Urinary bladder (tissue), 4 donors: ENCODE measurements around the gene BCL2L1. TPM values are rescaled to one million over a fixed set of nuclear protein-coding genes. Genes with fewer than 3 reads are reported as not detected.
"Not testable (repeated sequence)": the region's sequence is repeated elsewhere in the genome, so short reads cannot be mapped to it uniquely, and the experiment has no call there.

ENCODE experiments used
- DNase-seq: peaks from one replicate; pipeline ENCODE4 v3.0.0-alpha.2; 2015; ENCODE audit errors: extremely low spot score
- H3K27ac ChIP-seq: one replicate; pipeline ENCODE4 v1.5.1; 2013; ENCODE audit warnings: low read depth, mild to moderate bottlenecking, moderate library complexity
- H3K36me3 ChIP-seq: one replicate; pipeline ENCODE4 v1.6.1; 2013; ENCODE audit warnings: mild to moderate bottlenecking, moderate library complexity; ENCODE audit not compliant: insufficient read depth
- H3K4me1 ChIP-seq: one replicate; pipeline ENCODE4 v1.6.1; 2013; ENCODE audit warnings: mild to moderate bottlenecking, moderate library complexity; ENCODE audit not compliant: insufficient read depth
- H3K4me3 ChIP-seq: one replicate; pipeline ENCODE4 v1.5.1; 2013; ENCODE audit warnings: low read depth, low read length
- WGBS: extraction: QIAGEN DNeasy Blood & Tissue Kit; methylation state at CpG from one replicate; pipeline ENCODE4 v1.1.7; 2013; 5-methylcytosine and 5-hydroxymethylcytosine counted together
- polyA plus RNA-seq: library from polyadenylated mRNA; stranded (reverse); fragments of 200-250 nt; gene quantifications from one replicate; pipeline ENCODE4 v1.2.3, GENCODE V29; 2013
- total RNA-seq: library from RNA; depleted of rRNA; stranded (reverse); fragments of >200 nt; gene quantifications from one replicate; pipeline ENCODE4 v1.2.3, GENCODE V29; 2014
- donor health status: healthy with polysubstance abuse.
- donor health status: healthy.

The BCL2L1 gene
- total and polyA plus RNA-seq, 2 donors, result 24.2 to 61.3 TPM

DNA sequence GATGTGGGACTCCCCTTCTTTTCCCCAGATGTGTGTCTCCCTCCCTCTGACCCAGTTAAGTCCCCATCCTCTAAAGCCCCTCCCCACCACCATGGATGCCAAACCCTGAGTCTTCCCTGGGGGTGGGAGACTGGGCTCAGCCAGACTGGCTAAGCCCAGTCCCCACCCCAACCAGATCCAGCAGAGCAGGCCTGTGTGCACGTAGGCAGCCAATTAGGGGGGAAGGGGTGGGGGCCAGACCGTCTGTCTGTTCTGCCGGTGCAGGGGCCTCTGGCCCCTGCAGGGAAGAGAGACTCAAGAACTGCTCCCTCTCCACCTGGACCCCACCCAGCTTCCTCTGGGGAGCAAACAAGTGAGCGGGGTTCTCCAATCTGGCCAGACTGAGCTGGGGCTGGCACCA lies 84.4 kb downstream of the BCL2L1 start:
- DNase-seq, result no peak
- Histone ChIP-seq H3K36me3 (no peaks in the 10 kb centered on the region), H3K4me3 (no peak overlapping the region), H3K27ac (no peak overlapping the region), H3K4me1 (no peaks in the 10 kb centered on the region)
- 66% methylated on average over 4 of the region's 4 CpGs for WGBS

- no peak within 1 kb of the TSS for H3K27ac ChIP-seq
- WGBS, result 32% methylated on average over 34 of the region's 34 CpGs
- H3K4me3 ChIP-seq, result peak within 1 kb of the TSS; percentile 12
These were observed 85.0 kb downstream of the BCL2L1 start, which contains the start of gene COX4I2 for GRCh38 chr20:31637660-31638059. Gene COX4I2, plus strand, starts transcription at chr20:31637912. Its CDS starts 1,106 bp downstream, at chr20:31639018.

GRCh38 chr20:31633339-31633914 lies 89.2 kb downstream of the BCL2L1 start:
- Histone ChIP-seq H3K27ac (no peak overlapping the region), H3K4me3 (no peak overlapping the region), H3K4me1 (no peaks in the 10 kb centered on the region), H3K36me3 (no peaks in the 10 kb centered on the region)
- DNase-seq, result no peak
- WGBS, result 57% methylated on average over 14 of the region's 14 CpGs

More at GRCh38 chr20:31637660-31638059, 85.0 kb downstream of the BCL2L1 start, which contains the start of gene COX4I2:
- H3K4me1 ChIP-seq, result no peaks in the 10 kb centered on the region
- H3K36me3 ChIP-seq, result no peaks in the 10 kb centered on the region
- no peak for DNase-seq

DNA sequence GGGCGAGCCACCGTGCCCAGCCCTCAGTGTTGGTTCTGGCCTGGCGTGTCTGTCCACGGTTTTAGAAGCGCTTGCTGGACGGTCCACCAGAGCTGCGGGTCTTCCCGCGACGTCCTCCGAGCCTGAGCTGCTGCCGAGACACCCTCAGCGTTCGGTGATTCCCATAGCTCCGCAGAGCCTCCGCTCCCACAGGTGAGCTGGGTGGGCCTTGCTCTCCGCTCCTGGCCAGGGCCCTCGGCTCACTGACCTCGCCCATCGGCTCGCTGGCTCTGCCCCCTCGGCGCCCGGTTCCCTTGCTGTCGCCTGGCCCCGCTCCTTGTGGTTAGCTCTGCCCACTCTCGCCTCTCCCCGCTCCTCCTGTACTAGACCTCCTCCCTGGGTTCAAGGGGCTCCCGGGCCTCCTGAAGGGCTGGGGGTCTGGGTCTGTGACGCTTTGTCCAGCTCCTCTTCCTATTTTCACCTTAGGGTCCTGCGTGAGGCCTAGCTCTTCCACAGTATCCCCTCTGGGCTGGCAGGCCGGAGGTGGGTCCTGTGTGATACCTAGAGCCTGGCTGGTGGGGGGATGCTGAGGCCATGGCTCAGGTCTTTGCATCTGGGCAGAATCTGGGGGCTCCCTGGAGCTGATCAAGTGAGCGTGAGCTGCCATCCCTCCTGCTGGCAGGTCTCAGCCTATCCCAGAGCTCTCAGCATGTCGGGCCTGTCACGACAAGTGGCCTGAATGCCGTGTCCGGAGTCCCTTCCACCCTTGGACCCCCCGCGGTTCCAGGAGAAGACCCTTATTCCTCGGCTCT lies 89.9 kb downstream of the BCL2L1 start:
- H3K4me3 ChIP-seq, result no peak overlapping the region
- 85% methylated on average over 40 of the region's 40 CpGs for WGBS
- DNase-seq, result no peak
- no peaks in the 10 kb centered on the region for H3K36me3 ChIP-seq
- H3K4me1 ChIP-seq, result no peaks in the 10 kb centered on the region
- no peak overlapping the region for H3K27ac ChIP-seq

GRCh38 chr20:31630187-31630790 lies 92.4 kb downstream of the BCL2L1 start:
- WGBS, result 51% methylated on average over 2 of the region's 2 CpGs
- Histone ChIP-seq H3K4me1 (no peaks in the 10 kb centered on the region), H3K4me3 (no peak overlapping the region), H3K36me3 (no peaks in the 10 kb centered on the region), H3K27ac (no peak overlapping the region)
- DNase-seq, result no peak

- not testable (repeated sequence) for DNase-seq, H3K4me1 ChIP-seq, H3K36me3 ChIP-seq, H3K27ac ChIP-seq, H3K4me3 ChIP-seq
- WGBS, result 72% methylated on average over 2 of the region's 2 CpGs
These were observed 94.6 kb downstream of the BCL2L1 start for GRCh38 chr20:31628057-31628456.

DNA sequence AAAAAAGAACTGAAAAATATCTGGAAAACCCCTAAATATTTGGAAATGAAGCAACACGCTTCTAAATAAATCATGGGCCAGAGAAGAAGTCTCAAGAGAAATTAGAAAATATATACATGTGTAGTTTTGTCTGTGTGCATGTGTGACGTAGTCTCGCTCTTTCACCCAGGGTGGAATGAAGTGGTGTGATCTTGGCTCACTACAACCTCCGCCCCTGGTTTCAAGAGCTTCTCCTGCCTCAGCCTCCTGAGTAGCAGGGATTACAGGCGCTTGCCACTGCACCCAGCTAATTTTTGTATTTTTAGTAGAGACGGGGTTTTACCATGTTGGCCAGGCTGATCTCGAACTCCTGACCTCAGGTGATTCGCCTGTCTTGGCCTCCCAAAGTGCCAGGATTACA lies 96.1 kb downstream of the BCL2L1 start:
- H3K4me3 ChIP-seq, H3K36me3 ChIP-seq, H3K27ac ChIP-seq, H3K4me1 ChIP-seq, DNase-seq: not testable (repeated sequence)
- WGBS, result 88% methylated on average over 8 of the region's 8 CpGs

- 98% methylated on average over 6 of the region's 6 CpGs for WGBS
- H3K36me3 ChIP-seq, H3K4me1 ChIP-seq, DNase-seq, H3K4me3 ChIP-seq, H3K27ac ChIP-seq: not testable (repeated sequence)
These were observed 99.6 kb downstream of the BCL2L1 start for GRCh38 chr20:31623123-31623505.

DNA sequence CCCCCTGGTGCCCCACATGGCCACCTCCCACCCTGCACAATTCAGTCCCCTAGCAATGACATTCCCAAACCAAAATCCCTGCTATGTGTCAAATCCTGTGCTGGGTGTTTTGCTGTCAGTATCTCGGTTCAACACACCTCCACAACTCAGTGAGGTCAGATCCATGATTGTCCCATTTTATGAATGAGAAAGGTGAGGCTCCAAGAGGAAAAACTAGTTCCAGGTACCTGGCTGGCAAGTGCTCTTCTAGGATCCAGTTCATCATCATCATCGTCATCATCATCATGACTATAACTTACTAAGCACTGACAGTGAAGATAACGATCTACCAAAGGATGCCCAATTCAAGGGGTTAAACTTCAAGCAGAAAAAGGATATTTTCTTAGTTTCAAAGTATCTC lies 102.4 kb downstream of the BCL2L1 start:
- H3K4me1 ChIP-seq, result no peaks in the 10 kb centered on the region
- no peak for DNase-seq
- 85% methylated on average over 3 of the region's 3 CpGs for WGBS
- H3K27ac ChIP-seq, result no peak overlapping the region
- H3K4me3 ChIP-seq, result no peak overlapping the region
- H3K36me3 ChIP-seq, result no peaks in the 10 kb centered on the region

GRCh38 chr20:31617432-31618104 lies 105.1 kb downstream of the BCL2L1 start:
- Histone ChIP-seq H3K4me1 (no peaks in the 10 kb centered on the region), H3K27ac (no peak overlapping the region), H3K36me3 (no peaks in the 10 kb centered on the region), H3K4me3 (no peak overlapping the region)
- DNase-seq, result no peak
- WGBS, result 89% methylated on average over 6 of the region's 6 CpGs

DNA sequence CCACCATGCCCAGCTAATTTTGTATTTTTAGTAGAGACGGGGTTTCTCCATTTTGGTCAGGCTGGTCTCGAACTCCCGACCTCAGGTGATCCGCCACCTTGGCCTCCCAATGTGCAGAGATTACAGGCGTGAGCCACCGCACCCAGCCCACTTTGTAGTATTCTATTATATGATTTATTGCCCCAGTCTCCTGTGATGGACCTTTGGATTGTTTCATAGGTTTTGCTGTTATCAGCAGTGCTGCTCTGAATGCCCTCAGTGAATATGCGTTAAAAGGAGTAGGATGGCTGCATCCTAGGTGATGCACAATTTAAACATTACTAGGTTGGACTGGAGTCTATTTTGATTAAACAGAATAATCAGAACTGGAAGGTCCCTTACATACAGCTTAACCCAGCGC lies 107.3 kb downstream of the BCL2L1 start:
- whole genome bisulfite sequencing, result 93% methylated on average over 8 of the region's 8 CpGs
- Histone ChIP-seq H3K36me3 (no peaks in the 10 kb centered on the region), H3K27ac (no peak overlapping the region), H3K4me3 (no peak overlapping the region), H3K4me1 (no peaks in the 10 kb centered on the region)
- no peak for DNase-seq
